ENCODE results near the gene PLCB4. TPM values are rescaled to one million over a fixed set of nuclear protein-coding genes. Genes with fewer than 3 reads are reported as not detected.

The PLCB4 gene
- total RNA-seq, 6 experiments from 2014 or later = 71.8 to 95.7 (median 79.1) TPM

DNA sequence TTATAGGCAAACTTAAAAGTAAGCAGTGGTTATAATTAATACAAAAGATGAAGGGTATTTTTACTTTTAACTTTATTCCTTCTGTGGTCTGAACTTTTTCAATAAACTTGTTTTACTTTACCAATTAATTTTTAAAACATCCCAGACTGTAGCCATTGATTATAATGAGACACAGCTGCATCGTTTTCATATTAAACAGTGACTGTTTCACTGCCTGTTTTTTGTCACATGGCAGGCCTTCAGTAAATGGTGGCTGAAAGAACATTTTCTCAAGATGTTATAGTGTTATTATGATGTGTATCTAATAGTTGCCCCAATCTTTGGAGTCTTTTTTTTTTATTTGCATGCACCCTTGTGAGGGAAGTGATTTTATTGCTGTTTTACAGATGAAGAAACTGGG lies 95.1 kb downstream of the PLCB4 start:
- peaks cover 75% of the 10 kb centered on the region for H3K4me1 Mint-ChIP-seq (ENCODE audit: low read depth)
- no peaks in the 10 kb centered on the region for H3K36me3 Mint-ChIP-seq (ENCODE audit: low read depth)
- no peaks in the 10 kb centered on the region for H3K9me3 Mint-ChIP-seq
- no peak overlapping the region for H3K4me3 Mint-ChIP-seq
- no peaks in the 10 kb centered on the region for H3K27me3 Mint-ChIP-seq (ENCODE audit: insufficient read depth)
- no peak for DNase-seq
- TF ChIP-seq, protein P1, sequence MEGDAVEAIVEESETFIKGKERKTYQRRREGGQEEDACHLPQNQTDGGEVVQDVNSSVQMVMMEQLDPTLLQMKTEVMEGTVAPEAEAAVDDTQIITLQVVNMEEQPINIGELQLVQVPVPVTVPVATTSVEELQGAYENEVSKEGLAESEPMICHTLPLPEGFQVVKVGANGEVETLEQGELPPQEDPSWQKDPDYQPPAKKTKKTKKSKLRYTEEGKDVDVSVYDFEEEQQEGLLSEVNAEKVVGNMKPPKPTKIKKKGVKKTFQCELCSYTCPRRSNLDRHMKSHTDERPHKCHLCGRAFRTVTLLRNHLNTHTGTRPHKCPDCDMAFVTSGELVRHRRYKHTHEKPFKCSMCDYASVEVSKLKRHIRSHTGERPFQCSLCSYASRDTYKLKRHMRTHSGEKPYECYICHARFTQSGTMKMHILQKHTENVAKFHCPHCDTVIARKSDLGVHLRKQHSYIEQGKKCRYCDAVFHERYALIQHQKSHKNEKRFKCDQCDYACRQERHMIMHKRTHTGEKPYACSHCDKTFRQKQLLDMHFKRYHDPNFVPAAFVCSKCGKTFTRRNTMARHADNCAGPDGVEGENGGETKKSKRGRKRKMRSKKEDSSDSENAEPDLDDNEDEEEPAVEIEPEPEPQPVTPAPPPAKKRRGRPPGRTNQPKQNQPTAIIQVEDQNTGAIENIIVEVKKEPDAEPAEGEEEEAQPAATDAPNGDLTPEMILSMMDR (IDR thresholded peaks at IDR 0.05) = no peak
- no peak overlapping the region for H3K27ac Mint-ChIP-seq

DNA sequence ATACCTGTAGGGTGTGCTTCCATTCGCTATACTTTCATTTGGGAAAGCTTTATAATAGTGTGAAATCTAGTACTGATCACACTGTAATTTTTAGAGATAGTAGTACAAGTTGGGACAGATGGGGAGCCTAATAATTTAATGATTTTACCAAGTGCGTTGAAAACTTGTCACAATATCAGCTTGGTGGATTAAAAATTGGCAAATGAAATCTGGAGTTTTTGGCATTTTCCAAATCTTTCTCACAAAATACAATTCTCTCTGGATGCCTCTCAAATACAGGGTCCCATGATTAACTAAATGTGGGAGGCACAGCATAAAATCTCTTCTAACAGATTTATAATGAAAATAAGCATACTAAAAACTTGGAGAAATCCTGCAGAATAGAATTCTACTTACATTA lies 96.4 kb downstream of the PLCB4 start:
- no peak overlapping the region; the same call in 1 of the 2 replicates for H3K27ac Mint-ChIP-seq
- no peaks in the 10 kb centered on the region for H3K27me3 Mint-ChIP-seq (ENCODE audit: insufficient read depth)
- DNase-seq = no peak
- 0 out of 2 replicates have a peak, but pooled peaks cover 8% of the 10 kb centered on the region for H3K36me3 Mint-ChIP-seq (ENCODE audit: low read depth)
- TF ChIP-seq, protein P1 (IDR thresholded peaks at IDR 0.05) = no peak
- H3K4me1 Mint-ChIP-seq (ENCODE audit: low read depth) = peaks cover 71% of the 10 kb centered on the region
- no peaks in the 10 kb centered on the region for H3K9me3 Mint-ChIP-seq
- H3K4me3 Mint-ChIP-seq = no peak overlapping the region

DNA sequence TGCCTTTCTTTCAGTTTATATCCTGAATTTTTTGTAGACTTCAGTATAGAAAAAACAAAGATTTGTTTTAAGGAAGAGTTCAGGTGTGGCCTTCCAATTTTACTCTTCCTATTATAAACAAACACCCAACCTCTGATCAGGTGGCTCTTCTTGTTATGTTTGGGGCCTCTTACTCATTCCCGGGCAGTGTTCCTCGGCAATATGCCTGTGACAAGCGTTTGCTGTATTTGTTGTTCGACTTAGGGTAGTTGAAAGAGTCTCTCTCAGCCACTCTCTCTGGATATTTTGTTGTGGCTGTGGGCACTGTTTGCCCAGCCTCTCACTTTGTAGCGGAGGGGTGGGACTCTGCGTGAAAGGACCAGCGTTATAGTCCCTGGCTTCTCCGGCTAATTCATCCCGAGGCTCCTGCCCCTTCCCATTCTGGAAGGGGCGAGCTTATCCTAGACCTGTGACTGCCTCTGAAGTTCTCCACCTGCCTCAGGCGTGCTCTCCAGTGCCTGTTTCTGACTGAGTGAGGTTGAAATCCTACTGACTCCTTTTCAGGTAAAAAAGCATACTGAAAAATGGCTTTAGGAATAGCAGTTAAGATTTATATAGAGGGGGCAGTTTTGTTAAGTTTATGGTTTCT lies 97.4 kb downstream of the PLCB4 start:
- no peaks in the 10 kb centered on the region for H3K9me3 Mint-ChIP-seq
- no peak overlapping the region for H3K4me3 Mint-ChIP-seq
- 0 out of 2 replicates have a peak, but pooled peaks cover 13% of the 10 kb centered on the region for H3K36me3 Mint-ChIP-seq (ENCODE audit: low read depth)

GRCh38 chr20:9169409-9169808 lies 100.5 kb downstream of the PLCB4 start:
- Mint-ChIP-seq H3K9me3 (no peaks in the 10 kb centered on the region), H3K36me3 (ENCODE audit: low read depth) (0 out of 2 replicates have a peak, but pooled peaks cover 13% of the 10 kb centered on the region), H3K27me3 (ENCODE audit: insufficient read depth) (peaks cover 4% of the 10 kb centered on the region), H3K4me1 (ENCODE audit: low read depth) (peaks cover 64% of the 10 kb centered on the region), H3K27ac (no peak overlapping the region), H3K4me3 (no peak overlapping the region)
- DNase-seq = no peak
- TF ChIP-seq, protein P1 (IDR thresholded peaks at IDR 0.05) = no peak

More for the DNA sequence above, 97.4 kb downstream of the PLCB4 start:
- no peaks in the 10 kb centered on the region for H3K27me3 Mint-ChIP-seq (ENCODE audit: insufficient read depth)
- peaks cover 68% of the 10 kb centered on the region for H3K4me1 Mint-ChIP-seq (ENCODE audit: low read depth)
- DNase-seq = no peak
- H3K27ac Mint-ChIP-seq = peak overlapping the region; percentile 12; the same call in 1 of the 2 replicates
- TF ChIP-seq, protein P1 (IDR thresholded peaks at IDR 0.05) = no peak

- no peaks in the 10 kb centered on the region for H3K9me3 Mint-ChIP-seq
- peaks cover 4% of the 10 kb centered on the region for H3K27me3 Mint-ChIP-seq (ENCODE audit: insufficient read depth)
- TF ChIP-seq, protein P1 (IDR thresholded peaks at IDR 0.05) = peak; percentile 49; the same call in 1 of the 2 replicates
- no peak for DNase-seq
- peak overlapping the region; percentile 20 for H3K27ac Mint-ChIP-seq
- H3K4me1 Mint-ChIP-seq (ENCODE audit: low read depth) = peaks cover 55% of the 10 kb centered on the region
- H3K4me3 Mint-ChIP-seq = no peak overlapping the region
- peaks cover 34% of the 10 kb centered on the region for H3K36me3 Mint-ChIP-seq (ENCODE audit: low read depth)
Observed at GRCh38 chr20:9172851-9173250, 104.0 kb downstream of the PLCB4 start.

Data from HFFc6 (cell line).